Gastrocnemius medialis (tissue), 4 donors: ENCODE data around the gene PPME1.

Experiments
- CTCF ChIP-seq, 5 experiments: fragments of 450-650 bp in 3 of 5; fragments of 200-600 bp in 2 of 5; sonication (generic) in 2 of 5; IDR thresholded peaks in 4 of 5; conservative IDR thresholded peaks in 1 of 5; 1 replicate in 4 of 5; 2 replicates in 1 of 5; pipeline ENCODE4 v1.5.1; 2016 to 2019; ENCODE audit warnings: antibody characterized with exemption in 5 of 5, mild to moderate bottlenecking in 3 of 5, moderate library complexity in 3 of 5
- POLR2A ChIP-seq, 2 donors: fragments of 450-650 bp; IDR thresholded peaks; one replicate each; pipeline ENCODE4 v1.6.1; 2017; ENCODE audit warnings: antibody characterized with exemption in 2 of 2, mild to moderate bottlenecking in 2 of 2, moderate library complexity in 2 of 2

DNA sequence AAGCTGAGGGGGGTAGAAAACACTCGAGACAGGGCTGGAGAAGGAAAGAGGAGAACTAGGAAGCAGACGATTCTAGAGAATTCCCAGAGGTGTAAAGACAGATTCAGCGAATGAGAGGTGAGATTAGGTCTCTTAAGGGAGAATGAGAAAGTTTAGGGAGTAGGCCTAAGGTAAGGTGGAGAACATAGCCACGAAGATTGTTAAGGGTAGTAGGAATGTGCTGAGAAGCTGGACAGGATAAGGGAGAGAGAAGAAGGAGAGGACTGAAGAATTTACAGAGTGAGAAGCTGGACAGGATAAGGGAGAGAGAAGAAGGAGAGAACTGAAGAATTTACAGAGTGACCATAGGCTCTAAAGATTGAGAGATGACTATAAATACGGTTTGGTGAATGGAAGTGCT is 908 bp downstream of the PPME1 start:
- TF ChIP-seq POLR2A (IDR thresholded peaks at IDR 0.05) (no peak), CTCF (IDR thresholded peaks at IDR 0.05 in 4 of 5, conservative IDR thresholded peaks at IDR 0.05 in 1 of 5) (no peak)
